Lung (tissue), 12 donors: ENCODE measurements around the gene PCDHGA3. TPM values are rescaled to one million over a fixed set of nuclear protein-coding genes. Genes with fewer than 3 reads are reported as not detected.

Source experiments
- ATAC-seq: fragments of 200-7000 bp; cut with Tn5 transposase; one replicate; pipeline ENCODE4 v1.9.1; 2020; ENCODE audit warnings: moderate number of reproducible peaks; ENCODE audit not compliant: insufficient read depth, low FRiP score
- DNase-seq, 3 donors: peaks; one replicate each; pipeline ENCODE4 v3.0.0-alpha.2; 2013 to 2017
- H3K27ac ChIP-seq, 2 donors: one replicate each; pipeline ENCODE4 v1.5.1; 2013; ENCODE audit warnings: mild to moderate bottlenecking in 2 of 2, moderate library complexity in 2 of 2, control low read depth in 1 of 2, inconsistent platforms in 1 of 2, low read depth in 1 of 2, low read length in 1 of 2
- H3K27me3 ChIP-seq, 3 donors: one replicate each; pipeline ENCODE4 v1.5.1; 2013; ENCODE audit warnings: low read length in 2 of 3; ENCODE audit not compliant: control insufficient read depth in 3 of 3, insufficient read depth in 3 of 3
- H3K36me3 ChIP-seq, 4 donors: one replicate each; pipeline ENCODE4 v1.5.1; 2013; ENCODE audit warnings: low read length in 4 of 4, mild to moderate bottlenecking in 1 of 4, moderate library complexity in 1 of 4; ENCODE audit not compliant: control insufficient read depth in 4 of 4, insufficient read depth in 4 of 4
- H3K4me1 ChIP-seq, 5 donors: one replicate each; pipeline ENCODE4 v1.5.1; 2013; ENCODE audit warnings: low read length in 5 of 5, mild to moderate bottlenecking in 2 of 5, moderate library complexity in 1 of 5; ENCODE audit not compliant: control insufficient read depth in 5 of 5, insufficient read depth in 5 of 5
- H3K4me3 ChIP-seq: one replicate; pipeline ENCODE4 v1.5.1; 2013; ENCODE audit warnings: mild to moderate bottlenecking, control low read depth, moderate library complexity
- H3K9ac ChIP-seq, 2 donors: one replicate each; pipeline ENCODE4 v1.5.1; 2013; ENCODE audit warnings: low read length in 2 of 2, control low read depth in 1 of 2; ENCODE audit not compliant: insufficient read depth in 1 of 2
- H3K9me3 ChIP-seq, 4 donors: one replicate each; pipeline ENCODE4 v1.5.1; 2013; ENCODE audit warnings: low read length in 3 of 4, mild to moderate bottlenecking in 1 of 4, moderate library complexity in 1 of 4; ENCODE audit not compliant: control insufficient read depth in 4 of 4, insufficient read depth in 3 of 4
- WGBS, 2 donors: extraction: QIAGEN DNeasy Blood & Tissue Kit; methylation state at CpG; one replicate each; pipeline ENCODE4 v1.1.7; 2013; 5-methylcytosine and 5-hydroxymethylcytosine counted together
- polyA plus RNA-seq, 2 donors: library from polyadenylated mRNA; stranded (reverse); fragments of 200-250 nt; gene quantifications; one replicate each; pipeline ENCODE4 v1.2.1, GENCODE V29; 2013
- total RNA-seq, 2 donors: library from RNA; depleted of rRNA in 1 of 2; stranded (reverse); fragments of >200 nt in 1 of 2; gene quantifications; one replicate each; pipeline ENCODE4 v1.2.1, GENCODE V29; 2014 to 2021
- TF ChIP-seq, protein P1 (sequence below): IDR thresholded peaks from 2 replicates; pipeline ENCODE4 v1.5.1; 2012; ENCODE audit warnings: mild to moderate bottlenecking; ENCODE audit errors: control extremely low read depth, extremely low read depth
- donor health status: control.
- donor health status: control.
- donor health status: Bipolar disorder and iron deficiency.
- donor health status: healthy.
- donor health status: DM: yes; HTN: yes; CAD: no.

PCDHGA3 gene
- total and polyA plus RNA-seq, 4 donors: 0.26 to 5.1 (median 1.3) TPM

DNA sequence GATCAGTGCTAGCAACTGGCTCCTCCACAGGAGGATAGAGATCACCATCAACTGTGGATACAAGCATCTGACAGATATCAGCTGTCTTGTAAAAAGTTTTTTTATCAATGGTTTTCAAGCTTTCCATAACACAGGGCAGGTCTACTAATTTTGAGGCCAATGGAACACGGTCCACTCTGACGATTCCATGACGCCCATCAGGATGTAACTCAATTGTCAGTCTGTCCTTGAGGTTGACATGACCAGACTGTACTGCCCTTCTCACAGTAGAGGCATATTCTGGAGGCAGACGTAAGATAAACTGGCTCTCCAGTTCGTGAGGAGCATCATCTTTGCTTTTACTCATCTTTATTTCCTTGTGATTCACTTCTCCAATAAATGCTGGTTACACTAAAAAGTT, 23.9 kb upstream of the PCDHGA3 start:
- Histone ChIP-seq H3K4me3 (peak overlapping the region; percentile 24), H3K27me3 (no peaks in the 10 kb centered on the region), H3K9me3 (peaks cover 25 to 39% (median 32%) of the 10 kb centered on the region in 4 donors), H3K9ac (no peak overlapping the region), H3K27ac (peak overlapping the region in 1 of 2 donors; percentile 96), H3K36me3 (peaks cover 0 to 37% (median 21%) of the 10 kb centered on the region in 4 donors), H3K4me1 (peaks cover 0 to 9% (median 0%) of the 10 kb centered on the region in 5 donors)
- no peak for ATAC-seq
- WGBS, 2 donors: 77% methylated on average over 5 of the region's 5 CpGs
- DNase-seq: no peak
- TF ChIP-seq, protein P1, sequence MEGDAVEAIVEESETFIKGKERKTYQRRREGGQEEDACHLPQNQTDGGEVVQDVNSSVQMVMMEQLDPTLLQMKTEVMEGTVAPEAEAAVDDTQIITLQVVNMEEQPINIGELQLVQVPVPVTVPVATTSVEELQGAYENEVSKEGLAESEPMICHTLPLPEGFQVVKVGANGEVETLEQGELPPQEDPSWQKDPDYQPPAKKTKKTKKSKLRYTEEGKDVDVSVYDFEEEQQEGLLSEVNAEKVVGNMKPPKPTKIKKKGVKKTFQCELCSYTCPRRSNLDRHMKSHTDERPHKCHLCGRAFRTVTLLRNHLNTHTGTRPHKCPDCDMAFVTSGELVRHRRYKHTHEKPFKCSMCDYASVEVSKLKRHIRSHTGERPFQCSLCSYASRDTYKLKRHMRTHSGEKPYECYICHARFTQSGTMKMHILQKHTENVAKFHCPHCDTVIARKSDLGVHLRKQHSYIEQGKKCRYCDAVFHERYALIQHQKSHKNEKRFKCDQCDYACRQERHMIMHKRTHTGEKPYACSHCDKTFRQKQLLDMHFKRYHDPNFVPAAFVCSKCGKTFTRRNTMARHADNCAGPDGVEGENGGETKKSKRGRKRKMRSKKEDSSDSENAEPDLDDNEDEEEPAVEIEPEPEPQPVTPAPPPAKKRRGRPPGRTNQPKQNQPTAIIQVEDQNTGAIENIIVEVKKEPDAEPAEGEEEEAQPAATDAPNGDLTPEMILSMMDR: no peak

DNA sequence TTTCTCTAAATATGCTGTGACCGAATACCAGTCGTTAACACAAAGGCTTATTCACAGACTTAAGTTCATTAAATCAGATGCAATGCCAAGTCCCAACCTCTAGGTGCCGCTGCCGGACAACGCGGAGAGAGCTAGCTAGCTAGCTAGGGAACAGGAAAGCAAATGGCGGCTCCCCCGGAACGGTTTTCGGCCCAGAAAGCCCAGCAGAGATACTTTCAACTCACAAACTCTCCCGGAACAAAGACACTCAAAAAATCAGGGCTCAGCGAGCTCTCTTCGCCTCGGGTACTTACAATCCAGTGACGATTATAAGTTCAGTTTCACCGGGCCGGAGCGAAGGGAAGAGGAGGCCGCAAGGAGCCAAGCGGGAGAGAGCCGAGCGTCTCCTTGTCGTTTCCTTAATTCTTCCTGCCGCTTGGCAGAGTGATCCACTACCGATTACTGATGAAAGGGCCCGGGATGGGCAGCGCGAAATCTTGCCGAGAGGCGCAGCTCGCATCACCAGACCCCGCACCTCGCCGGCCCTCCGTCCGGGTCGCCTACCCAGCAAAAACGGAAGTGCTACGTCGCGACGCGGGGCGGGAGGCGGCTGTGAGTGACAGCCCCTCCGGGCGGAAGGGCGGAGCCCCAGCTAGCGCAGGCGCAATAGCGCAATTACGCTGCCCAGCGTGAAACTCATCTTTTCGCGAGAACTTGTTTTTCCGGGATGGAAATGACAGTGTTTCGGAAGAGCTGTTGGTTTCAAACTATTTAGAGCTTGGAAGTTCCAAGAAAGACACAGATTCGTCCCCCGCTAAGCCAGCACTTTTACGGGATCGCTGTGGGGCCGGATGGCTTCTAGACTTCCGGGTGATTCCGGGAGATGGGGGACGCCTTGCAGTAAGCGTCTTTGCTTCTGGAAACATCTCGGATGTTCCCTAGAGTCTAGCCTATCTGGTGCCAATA, 23.1 kb upstream of the PCDHGA3 start, which contains the start of gene TAF7:
TSS of gene TAF7 (minus strand) at position 560 of the 945 bp plus-strand sequence. CDS start 740 bp downstream, outside the sequence.
- Histone ChIP-seq H3K27me3 (no peaks in the 10 kb centered on the region), H3K4me1 (peaks cover 0 to 9% (median 0%) of the 10 kb centered on the region in 5 donors), H3K36me3 (peaks cover 0 to 36% (median 17%) of the 10 kb centered on the region in 4 donors), H3K9ac (peak within 1 kb of the TSS; percentile 95 to 100), H3K4me3 (peak within 1 kb of the TSS; percentile 74), H3K9me3 (peaks cover 22 to 35% (median 26%) of the 10 kb centered on the region in 4 donors), H3K27ac (peak within 1 kb of the TSS; percentile 93 to 96)
- 1 to 3% methylated on average over 66 to 67 of the region's 67 CpGs for WGBS, 2 donors
- TF ChIP-seq, protein P1: peak; percentile 77
- peak; percentile 97 for ATAC-seq
- DNase-seq: peak; percentile 96 to 98 (median 97)

DNA sequence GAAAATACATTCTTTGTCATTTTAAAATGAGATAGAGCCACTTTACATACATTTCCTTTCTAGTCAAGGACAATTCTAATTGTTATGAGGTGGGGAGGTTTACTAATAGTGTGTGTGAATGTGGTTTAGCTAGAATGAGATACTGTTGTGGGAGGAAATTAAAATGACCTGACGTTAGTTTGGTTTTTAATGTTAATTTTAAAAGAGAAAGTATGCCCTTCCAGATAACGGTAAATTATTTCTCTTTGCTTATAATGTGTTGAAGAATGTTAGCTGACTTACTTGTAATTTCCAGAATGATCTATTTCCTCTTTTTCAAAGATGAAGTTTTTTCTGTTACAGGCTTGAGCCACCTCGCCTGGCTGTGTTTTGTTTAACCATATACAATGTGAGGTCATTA, 21.4 kb upstream of the PCDHGA3 start:
- TF ChIP-seq, protein P1: no peak
- no peak for ATAC-seq
- Histone ChIP-seq H3K9me3 (peaks cover 17 to 32% (median 27%) of the 10 kb centered on the region in 4 donors), H3K4me1 (peaks cover 0 to 9% (median 0%) of the 10 kb centered on the region in 5 donors), H3K9ac (no peak overlapping the region), H3K4me3 (no peak overlapping the region), H3K27ac (no peak overlapping the region), H3K27me3 (peaks cover 0 to 4% (median 0%) of the 10 kb centered on the region in 3 donors), H3K36me3 (peaks cover 0 to 24% (median 15%) of the 10 kb centered on the region in 4 donors)
- DNase-seq: no peak
- 86 to 94% methylated on average over 3 of the region's 3 CpGs for WGBS, 2 donors
